Measurements from ENCODE around the gene SLC25A13. TPM values are rescaled to one million over a fixed set of nuclear protein-coding genes. Genes with fewer than 3 reads are reported as not detected.

Gene SLC25A13
- total RNA-seq, 1 experiment from 2014 or later, result 71.7 TPM

GRCh38 chr7:96303105-96303685 is 18.7 kb downstream of the SLC25A13 start:
- Histone ChIP-seq H2BK12ac (ENCODE audit: insufficient read length, low read depth, low read length) (no peak overlapping the region), H3K56ac (ENCODE audit: insufficient read length, low read depth, low read length) (no peak overlapping the region), H2AK5ac (ENCODE audit: insufficient read length, low read length) (no peak overlapping the region), H2BK20ac (ENCODE audit: low read depth, low read length, poor library complexity, severe bottlenecking) (no peak overlapping the region), H3K79me1 (ENCODE audit: insufficient read depth, low read depth, low read length, poor library complexity, severe bottlenecking) (no peaks in the 10 kb centered on the region), H3K4me1 (ENCODE audit: insufficient read depth, low read length) (no peaks in the 10 kb centered on the region; the same call in 1 of the 2 replicates), H3K9me3 (ENCODE audit: control insufficient read depth, low read depth, low read length) (no peaks in the 10 kb centered on the region), H4K8ac (replicated peaks; ENCODE audit: insufficient read length, low read depth, low read length) (no peak overlapping the region), H3K27ac (ENCODE audit: insufficient read length, low read depth, low read length) (no peak overlapping the region), H3K79me2 (ENCODE audit: insufficient read depth, low read length) (0 out of 2 replicates have a peak, but pooled peaks cover 1% of the 10 kb centered on the region), H3K27me3 (ENCODE audit: insufficient read depth, low read length) (no peaks in the 10 kb centered on the region), H4K5ac (ENCODE audit: insufficient read length, low read depth, low read length) (no peak overlapping the region), H4K91ac (ENCODE audit: insufficient read length, low read depth, low read length) (no peak overlapping the region), H3K4me2 (ENCODE audit: insufficient read depth, insufficient read length, low read length) (no peak overlapping the region), H3K9ac (ENCODE audit: extremely low read depth, insufficient read length, low read length) (no peak overlapping the region), H2BK15ac (ENCODE audit: low read depth, low read length) (no peak overlapping the region), H3K4ac (ENCODE audit: low read depth, low read length) (no peak overlapping the region), H3T11ph (ENCODE audit: low read length) (no peak overlapping the region), H3K23ac (ENCODE audit: insufficient read length, low read depth, low read length) (no peak overlapping the region), H3K18ac (ENCODE audit: insufficient read length, low read depth, low read length) (no peak overlapping the region), H4K20me1 (ENCODE audit: control insufficient read depth, insufficient read depth, insufficient read length) (no peaks in the 10 kb centered on the region), H2AFZ (ENCODE audit: low read length) (no peak overlapping the region), H2BK5ac (ENCODE audit: insufficient read length, low read length) (no peak overlapping the region), H3K14ac (ENCODE audit: insufficient read depth, low read length) (no peak overlapping the region), H2BK120ac (ENCODE audit: low read depth, low read length, poor library complexity, severe bottlenecking) (no peak overlapping the region), H3K23me2 (ENCODE audit: insufficient read length, low read depth, low read length, poor library complexity, severe bottlenecking) (no peaks in the 10 kb centered on the region)
- H3K27ac Mint-ChIP-seq, result no peak overlapping the region
- H3K4me1 Mint-ChIP-seq, result peaks cover 17 to 22% of the 10 kb centered on the region in 2 experiments
- H3K27me3 Mint-ChIP-seq (ENCODE audit: low read depth), result no peaks in the 10 kb centered on the region
- no peak for DNase-seq
- no peak overlapping the region for H3K4me3 Mint-ChIP-seq
- no CpG with 5 or more reads among the region's 5 CpGs for WGBS (ENCODE audit: extremely low coverage, insufficient read length, low lambda C conversion rate)
- H3K36me3 Mint-ChIP-seq (ENCODE audit: insufficient read depth in 1 of 3, low read depth in 3 of 3), result peaks cover 0 to 9% (median 0%) of the 10 kb centered on the region in 3 experiments; a peak in 1 of 7 replicates
- TF ChIP-seq, protein P1, sequence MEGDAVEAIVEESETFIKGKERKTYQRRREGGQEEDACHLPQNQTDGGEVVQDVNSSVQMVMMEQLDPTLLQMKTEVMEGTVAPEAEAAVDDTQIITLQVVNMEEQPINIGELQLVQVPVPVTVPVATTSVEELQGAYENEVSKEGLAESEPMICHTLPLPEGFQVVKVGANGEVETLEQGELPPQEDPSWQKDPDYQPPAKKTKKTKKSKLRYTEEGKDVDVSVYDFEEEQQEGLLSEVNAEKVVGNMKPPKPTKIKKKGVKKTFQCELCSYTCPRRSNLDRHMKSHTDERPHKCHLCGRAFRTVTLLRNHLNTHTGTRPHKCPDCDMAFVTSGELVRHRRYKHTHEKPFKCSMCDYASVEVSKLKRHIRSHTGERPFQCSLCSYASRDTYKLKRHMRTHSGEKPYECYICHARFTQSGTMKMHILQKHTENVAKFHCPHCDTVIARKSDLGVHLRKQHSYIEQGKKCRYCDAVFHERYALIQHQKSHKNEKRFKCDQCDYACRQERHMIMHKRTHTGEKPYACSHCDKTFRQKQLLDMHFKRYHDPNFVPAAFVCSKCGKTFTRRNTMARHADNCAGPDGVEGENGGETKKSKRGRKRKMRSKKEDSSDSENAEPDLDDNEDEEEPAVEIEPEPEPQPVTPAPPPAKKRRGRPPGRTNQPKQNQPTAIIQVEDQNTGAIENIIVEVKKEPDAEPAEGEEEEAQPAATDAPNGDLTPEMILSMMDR (conservative IDR thresholded peaks at IDR 0.05), result no peak
- no peaks in the 10 kb centered on the region for H3K9me3 Mint-ChIP-seq

All from H9 (cell line).